G401 (cell line): ENCODE measurements around the gene AMPD3. TPM values are rescaled to one million over a fixed set of nuclear protein-coding genes. Genes with fewer than 3 reads are reported as not detected.
A peak's percentile ranks its signal among the peaks of the same experiment; 100 is the strongest.

Experiments used
- DNase-seq: peaks from one replicate; pipeline ENCODE4 v3.0.0-alpha.2; 2015; ENCODE audit warnings: low spot score
- in situ Hi-C: cut with HindIII; loops from 2 replicates; pipeline ENCODE4 v1.10.0; 2016; ENCODE audit warnings: low sequenced_read_pairs, mixed read lengths
- total RNA-seq: library from RNA; depleted of rRNA; stranded (reverse); fragments of >200 nt; shearing (Covaris generic); gene quantifications from 2 replicates; pipeline ENCODE4 v1.2.3, GENCODE V29; 2014

The AMPD3 gene
- total RNA-seq, 1 experiment from 2014 or later: 0.54 TPM

DNA sequence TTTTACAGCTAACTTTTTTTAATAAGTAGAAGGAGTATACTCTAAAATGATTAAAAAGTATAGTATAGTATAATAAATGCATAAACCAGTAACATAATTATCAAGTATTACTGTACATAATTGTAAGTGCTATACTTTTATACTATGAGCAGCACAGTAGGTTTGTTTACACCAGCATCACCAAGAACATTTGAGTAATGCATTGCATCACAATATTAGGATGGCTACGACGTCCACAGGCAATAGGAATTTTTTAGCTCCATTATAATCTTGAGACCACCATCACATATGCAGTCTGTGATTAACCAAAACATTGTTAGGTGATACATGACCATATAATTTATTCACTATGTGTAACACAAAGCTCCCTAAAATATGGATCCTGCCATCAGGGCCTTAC lies 65.5 kb downstream of the AMPD3 start:
- no peak for DNase-seq
- in situ Hi-C loops: no loop called here

DNA sequence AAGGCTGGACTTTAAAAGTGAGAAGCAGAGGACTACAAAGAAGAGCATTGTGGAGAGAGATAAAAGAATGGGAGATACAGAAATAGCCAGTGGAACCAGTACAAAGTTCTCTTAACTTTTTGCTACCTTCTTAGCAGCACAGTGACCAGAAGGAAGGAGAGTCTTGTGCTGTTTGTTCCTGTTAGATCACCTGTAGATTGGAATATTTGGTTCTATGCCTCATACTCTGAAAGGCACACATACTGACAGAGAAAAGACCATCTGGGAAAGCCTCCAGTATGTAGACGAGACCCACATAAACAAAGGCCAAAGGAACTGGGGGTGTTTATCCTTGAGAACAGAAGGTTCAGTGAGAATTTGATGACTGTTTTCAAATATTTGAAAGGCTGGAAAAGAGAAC lies 67.2 kb downstream of the AMPD3 start:
- in situ Hi-C loops: no loop called here
- DNase-seq: peak; percentile 3

- in situ Hi-C loops: no loop called here
- no peak for DNase-seq
These were observed 67.9 kb downstream of the AMPD3 start for GRCh38 chr11:10522921-10523320.

DNA sequence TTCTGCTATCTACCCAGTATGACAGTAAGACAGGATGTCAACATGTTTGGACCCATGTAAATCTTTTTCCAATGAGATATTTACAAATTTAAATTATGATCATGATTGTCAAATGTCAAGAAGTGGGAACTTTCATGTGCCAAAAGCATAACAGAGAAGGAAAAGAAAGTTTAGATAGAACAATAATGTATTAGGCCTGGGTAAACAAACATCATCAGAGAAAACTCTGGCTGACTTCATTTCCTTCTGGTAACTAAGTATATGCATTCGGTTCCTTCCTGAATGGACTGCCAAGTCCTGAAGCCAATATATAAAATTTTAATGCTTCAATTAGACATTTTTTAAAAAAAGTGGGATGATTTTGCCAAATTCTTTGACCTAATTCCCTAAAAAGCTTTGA lies 69.4 kb downstream of the AMPD3 start:
- in situ Hi-C loops: no loop called here
- DNase-seq: no peak

GRCh38 chr11:10526974-10527918 lies 72.2 kb downstream of the AMPD3 start:
- in situ Hi-C loops: no loop called here
- no peak for DNase-seq

GRCh38 chr11:10528121-10528520 lies 73.1 kb downstream of the AMPD3 start:
- in situ Hi-C loops: no loop called here
- DNase-seq: no peak

DNA sequence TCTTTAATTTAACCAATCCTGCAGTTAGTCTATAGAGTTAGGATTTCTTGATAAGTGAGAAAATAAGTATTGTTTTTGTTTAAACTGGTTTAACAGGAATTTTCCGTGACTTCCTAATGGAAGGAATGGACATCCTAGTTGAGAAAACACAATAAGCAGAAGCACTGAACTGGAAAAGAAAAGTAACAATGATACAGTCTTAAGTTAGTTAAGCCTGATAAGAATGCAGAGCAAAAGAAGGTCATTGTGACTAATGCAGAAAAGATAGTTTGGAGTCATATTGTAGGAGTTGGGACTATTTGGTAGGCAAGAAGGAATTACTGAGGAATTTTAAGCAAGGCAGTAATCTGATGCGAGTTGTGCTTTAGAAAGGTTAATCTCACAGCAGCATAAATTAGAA lies 74.2 kb downstream of the AMPD3 start:
- no peak for DNase-seq
- in situ Hi-C loops: no loop called here

DNA sequence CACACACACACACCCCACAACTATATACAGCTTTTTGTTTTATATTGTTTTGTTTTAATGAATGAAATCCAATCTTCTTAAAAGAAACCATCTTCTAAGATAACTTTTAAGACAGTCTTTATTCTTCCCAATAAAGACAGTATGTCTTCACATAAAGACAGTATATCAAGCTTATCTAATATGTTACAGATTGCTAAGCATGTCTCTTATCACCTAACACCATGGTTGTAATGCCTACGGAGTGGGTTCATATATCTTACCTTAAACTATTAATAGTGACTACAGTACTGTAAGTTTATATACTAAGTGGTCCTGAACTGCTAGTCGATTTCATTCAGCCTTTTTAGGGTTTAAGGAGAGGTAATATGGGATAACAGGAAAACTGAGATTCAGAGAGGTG lies 77.5 kb downstream of the AMPD3 start:
- no peak for DNase-seq
- in situ Hi-C loops: no loop called here

DNA sequence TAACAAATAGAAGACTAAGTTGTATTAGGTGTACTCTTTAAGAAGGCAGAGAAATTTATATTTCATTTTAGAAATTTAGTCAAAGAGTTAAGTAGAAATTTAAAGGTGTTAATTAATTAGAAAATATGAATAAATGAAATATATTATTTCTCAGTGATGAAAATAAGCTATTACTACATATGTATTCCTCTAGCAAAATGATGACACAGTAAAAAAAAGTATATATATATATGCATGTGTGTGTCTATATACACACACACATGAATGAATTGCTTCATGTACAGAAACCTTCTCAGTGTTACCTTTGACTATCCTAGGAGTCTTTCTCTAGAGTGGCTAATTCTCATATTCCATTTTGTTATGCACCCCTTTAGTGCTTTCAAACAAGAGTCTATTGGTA lies 78.3 kb downstream of the AMPD3 start:
- in situ Hi-C loops: no loop called here
- DNase-seq: no peak

- in situ Hi-C loops: no loop called here
- no peak for DNase-seq
These were observed 79.3 kb downstream of the AMPD3 start for GRCh38 chr11:10534316-10534715.

GRCh38 chr11:10537600-10537999 lies 82.5 kb downstream of the AMPD3 start:
- in situ Hi-C loops: no loop called here
- DNase-seq: no peak

- in situ Hi-C loops: no loop called here
- DNase-seq: no peak
These were observed 83.9 kb downstream of the AMPD3 start for GRCh38 chr11:10538924-10539323.

DNA sequence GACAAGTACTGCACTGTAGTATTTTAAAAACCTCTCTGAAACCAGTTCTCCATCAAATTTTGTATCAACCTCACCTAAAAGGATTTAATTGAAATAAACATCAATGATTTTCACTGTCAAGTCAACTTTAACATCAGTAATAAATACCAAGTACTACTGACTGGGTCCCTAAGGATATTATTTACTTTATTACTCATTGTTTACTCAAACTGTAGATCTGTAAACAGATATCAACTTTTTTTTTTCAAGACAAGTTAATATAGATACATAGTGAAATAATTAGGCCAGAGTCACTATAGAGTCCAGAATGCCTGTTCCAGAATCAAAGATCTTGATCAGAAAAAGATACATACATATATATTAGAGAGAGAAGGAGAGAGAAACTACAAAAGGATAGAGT lies 84.3 kb downstream of the AMPD3 start:
- DNase-seq: no peak
- in situ Hi-C loops: no loop called here

DNA sequence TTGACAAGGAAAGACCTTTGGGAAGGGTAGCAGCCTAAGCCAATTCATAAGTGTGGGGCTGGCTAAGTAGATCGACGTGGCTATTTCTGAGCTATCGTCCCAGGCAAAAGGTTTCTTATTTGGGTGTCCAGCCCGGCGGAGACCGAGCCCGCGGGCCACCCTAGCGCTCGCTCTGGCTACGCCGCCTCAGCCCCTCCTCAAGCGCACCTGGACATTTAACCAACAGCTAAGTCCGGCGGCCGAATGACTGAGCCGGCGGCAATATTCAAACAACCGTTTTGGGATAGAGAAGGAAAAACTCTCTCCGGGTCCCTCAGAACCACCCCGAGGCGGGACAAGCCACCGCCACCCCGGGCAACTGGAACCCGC lies 85.5 kb downstream of the AMPD3 start:
- peak; percentile 71 for DNase-seq
- in situ Hi-C loops: no loop called here

DNA sequence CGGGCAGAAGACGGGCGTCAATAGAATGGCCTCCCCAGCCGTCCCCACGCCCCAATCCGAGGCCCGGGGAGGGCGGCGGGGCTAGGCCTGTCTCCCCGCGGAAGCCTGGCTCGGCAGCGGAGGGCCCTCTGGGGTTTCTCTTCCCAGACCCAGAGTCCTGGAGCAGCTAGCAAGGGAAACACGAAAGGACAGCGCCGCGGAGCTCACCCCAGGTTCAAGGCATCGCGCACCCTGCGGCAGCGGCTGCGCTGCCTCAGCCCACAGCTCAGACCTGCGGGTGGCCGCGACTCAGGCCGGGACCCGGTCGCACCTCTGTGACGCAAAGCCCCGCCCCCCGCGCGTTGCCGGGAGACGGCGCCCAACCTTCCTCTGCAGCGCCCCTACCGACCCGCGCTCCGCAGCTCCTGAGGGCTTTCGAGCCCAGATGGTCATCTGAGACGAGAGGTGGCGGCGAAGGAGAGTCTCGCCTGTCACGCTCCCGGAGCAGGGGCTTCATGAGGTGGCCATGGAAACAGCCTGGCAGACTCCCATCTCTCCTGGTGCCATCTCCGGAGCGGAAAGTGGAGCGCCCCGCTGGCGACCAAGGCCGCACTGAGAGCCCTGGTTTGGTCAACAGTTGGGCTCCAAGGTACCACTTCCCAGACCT lies 86.0 kb downstream of the AMPD3 start, which contains the start of gene RNF141:
Gene RNF141, minus strand, starts transcription at position 273 of the 646 bp plus-strand sequence. CDS start 7,029 bp downstream, outside the sequence.
- in situ Hi-C loops: no loop called here
- DNase-seq: peak; percentile 91

DNA sequence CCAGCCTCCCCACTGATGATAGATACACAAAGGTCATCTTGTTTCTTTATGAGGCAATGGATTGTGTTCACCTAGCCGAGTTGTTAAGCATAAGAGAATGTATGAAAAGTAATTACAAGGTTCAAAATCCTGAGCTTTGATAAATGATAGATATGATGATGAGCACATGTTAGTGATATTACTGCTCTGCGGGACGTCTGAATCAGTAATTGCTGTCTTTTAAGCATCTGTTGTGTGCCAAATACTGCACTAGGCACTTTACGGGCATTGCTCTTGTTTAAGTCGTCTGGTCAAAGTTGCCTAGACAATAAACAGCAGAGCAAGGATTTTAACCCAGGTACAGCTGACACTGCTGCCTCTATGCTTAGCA lies 86.5 kb downstream of the AMPD3 start:
- in situ Hi-C loops: no loop called here
- DNase-seq: no peak

DNA sequence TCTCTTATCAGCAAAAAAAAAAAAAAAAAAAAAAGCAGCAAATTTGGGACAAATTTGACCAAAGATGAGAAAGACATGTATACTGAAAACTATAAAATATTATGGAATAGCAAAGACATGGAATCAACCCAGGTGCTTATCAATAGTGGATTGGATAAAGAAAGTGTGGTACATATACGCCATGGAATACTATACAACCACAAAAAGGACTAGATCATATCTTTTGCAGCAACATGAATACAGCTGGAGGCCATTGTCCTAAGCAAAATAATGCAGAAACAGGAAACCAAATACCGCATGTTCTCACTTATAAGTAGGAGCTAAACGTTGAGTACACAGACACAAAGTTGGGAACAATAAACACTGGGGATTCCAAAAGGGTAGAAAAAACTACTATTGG lies 87.7 kb downstream of the AMPD3 start:
- DNase-seq: no peak
- in situ Hi-C loops: no loop called here

DNA sequence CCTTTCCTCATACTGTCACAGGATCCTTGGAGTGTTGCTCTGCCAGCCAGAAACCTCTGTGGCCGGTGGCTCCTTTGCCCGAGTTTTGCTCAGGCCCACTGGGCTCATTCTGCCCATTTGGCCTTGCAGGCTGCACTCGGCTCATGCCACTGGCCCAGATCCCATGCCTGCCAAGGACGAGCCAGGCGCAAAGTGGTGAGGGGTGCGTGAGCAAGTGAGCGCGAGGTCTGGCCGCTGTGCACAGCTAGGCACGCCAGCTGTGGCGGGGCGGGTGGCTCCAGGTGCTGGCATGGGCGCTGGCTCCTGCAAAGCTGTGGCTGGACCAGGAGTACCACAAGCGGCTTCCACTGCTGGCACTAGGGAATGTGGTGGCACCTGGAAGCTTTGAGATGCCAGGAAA lies 88.7 kb downstream of the AMPD3 start:
- in situ Hi-C loops: no loop called here
- DNase-seq: no peak

DNA sequence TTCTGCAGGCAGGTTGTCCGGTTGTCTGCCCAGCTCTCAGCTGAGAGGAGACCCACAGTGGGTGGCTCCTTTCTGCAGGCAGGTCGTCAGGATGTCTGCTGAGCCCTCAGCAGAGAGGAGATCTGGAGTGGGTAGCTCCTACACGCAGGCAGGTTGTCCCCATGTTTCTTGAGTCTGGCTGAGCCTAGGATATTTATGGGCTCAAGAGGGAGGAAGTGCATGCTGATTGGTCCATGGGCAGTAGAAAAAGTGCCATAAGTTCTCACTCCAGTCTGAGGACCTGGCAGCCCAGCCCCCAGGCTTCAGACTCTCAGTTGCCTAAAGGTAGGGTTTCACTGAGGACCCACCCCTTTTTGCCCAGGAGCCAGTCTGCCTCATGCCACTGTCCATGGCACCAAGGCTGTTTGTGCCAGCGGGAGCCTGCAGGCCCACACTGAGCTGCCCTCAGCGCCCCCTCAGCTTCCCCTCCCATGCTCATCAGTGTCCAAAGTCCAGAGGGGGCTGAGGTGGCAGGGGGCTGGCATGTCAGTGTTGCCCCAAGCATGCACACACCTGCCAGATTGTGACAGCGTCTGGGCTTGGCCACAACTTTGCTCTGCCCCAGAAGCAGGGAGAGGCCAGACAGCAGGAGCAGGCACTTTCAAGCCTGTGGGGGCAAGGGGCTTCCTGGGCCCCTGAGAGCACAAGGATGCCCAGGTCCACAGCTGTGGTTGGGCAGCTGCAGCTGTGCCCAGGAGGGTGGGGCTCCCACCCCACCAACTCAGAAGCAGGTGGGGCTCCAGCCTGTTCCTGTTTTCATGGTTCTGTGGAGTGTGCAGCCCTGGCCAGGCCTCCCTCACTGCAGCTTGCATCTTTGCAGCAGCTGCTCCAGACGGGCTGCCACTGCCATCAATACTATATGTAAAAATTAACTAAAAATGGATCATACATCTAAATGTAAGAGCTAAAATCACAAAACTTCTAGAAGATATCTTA lies 89.7 kb downstream of the AMPD3 start:
- in situ Hi-C loops: no loop called here

More for the DNA sequence above, 89.7 kb downstream of the AMPD3 start:
- no peak for DNase-seq
